HepG2 (cell line): ENCODE data around the gene CRADD. TPM values are rescaled to one million over a fixed set of nuclear protein-coding genes. Genes with fewer than 3 reads are reported as not detected.

ENCODE experiments used
- ATAC-seq: fragments of 200-7000 bp; cut with Tn5 transposase; 3 replicates; pipeline ENCODE4 v1.9.1; 2020; ENCODE audit warnings: mild to moderate bottlenecking, moderate library complexity
- BruUV-seq: library from RNA; stranded (reverse); fragments of 400-500 nt; replicated peaks from 2 replicates; lab custom pipeline; 2021; lab: Mats Ljungman, UMichigan
- CTCF ChIA-PET: fragments of 300-600 bp; formaldehyde crosslinking; extraction: SDS; loops from one replicate; lab custom pipeline; 2021; ENCODE audit warnings: low total read pairs, inconsistent platforms, low intra/inter-chr PET ratio; lab: Yijun Ruan, JAX
- POLR2A ChIA-PET: fragments of 350-600 bp; sonication (Branson Sonifier 250); formaldehyde crosslinking; loops from one replicate; lab custom pipeline; 2020; ENCODE audit warnings: antibody characterized with exemption, inconsistent platforms; lab: Yijun Ruan, JAX
- DNase-seq: peaks from one replicate; pipeline ENCODE4 v3.0.0-alpha.2; 2015; ENCODE audit warnings: low spot score
- FAIRE-seq: peaks from 3 replicates; lab custom pipeline; 2011; peaks lifted over from hg19 to GRCh38; lab: Jason Lieb, UNC
- H2AFZ ChIP-seq: one replicate; pipeline ENCODE4 v1.6.1; 2011; ENCODE audit warnings: low read length, inconsistent platforms
- H3K27ac ChIP-seq: fragments of 300-600 bp; 3 replicates; pipeline ENCODE4 v1.8.0; 2011; ENCODE audit warnings: mixed run types, mild to moderate bottlenecking, mixed read lengths, low read length, inconsistent platforms; ENCODE audit not compliant: insufficient read depth; ENCODE audit errors: extremely low read length
- H3K27me3 ChIP-seq, 2 experiments: fragments of 200-600 bp in 1 of 2; 2 replicates in 1 of 2; 3 replicates in 1 of 2; pipeline versions ENCODE4 v1.6.0 to v1.8.0; 2011; ENCODE audit warnings: low read length in 2 of 2, mild to moderate bottlenecking in 2 of 2, moderate library complexity in 2 of 2, inconsistent platforms in 1 of 2; ENCODE audit not compliant: insufficient read depth in 2 of 2, control insufficient read depth in 1 of 2
- H3K36me3 ChIP-seq, 2 experiments: fragments of 200-600 bp in 1 of 2; replicated peaks in 1 of 2; 2 replicates in 1 of 2; 3 replicates in 1 of 2; pipeline versions ENCODE4 v1.5.1 to v1.8.0; 2011; ENCODE audit warnings: low read length in 2 of 2, inconsistent platforms in 1 of 2; ENCODE audit not compliant: insufficient read depth in 2 of 2, control insufficient read depth in 1 of 2
- H3K4me1 ChIP-seq: 2 replicates; pipeline ENCODE4 v1.5.1; 2012; ENCODE audit warnings: low read length, inconsistent platforms; ENCODE audit not compliant: insufficient read depth
- H3K4me2 ChIP-seq: 2 replicates; pipeline ENCODE4 v1.6.0; 2011; ENCODE audit warnings: low read depth, low read length, inconsistent platforms
- H3K4me3 ChIP-seq, 3 experiments: fragments of 200-600 bp in 1 of 3; sonication (generic), shearing (Covaris generic) in 1 of 3; replicated peaks in 1 of 3; 2 replicates each; pipeline ENCODE4 v1.5.1; 2011 to 2016; ENCODE audit warnings: low read length in 3 of 3, inconsistent platforms in 2 of 3, low read depth in 2 of 3, mild to moderate bottlenecking in 2 of 3, control low read depth in 1 of 3, mixed read lengths in 1 of 3; ENCODE audit not compliant: insufficient read depth in 1 of 3
- H3K79me2 ChIP-seq: one replicate; pipeline ENCODE4 v1.6.1; 2011; ENCODE audit warnings: low read length, inconsistent platforms; ENCODE audit not compliant: insufficient read depth
- H3K9ac ChIP-seq: 2 replicates; pipeline ENCODE4 v1.6.0; 2011; ENCODE audit warnings: mild to moderate bottlenecking, low read depth, low read length, inconsistent platforms; ENCODE audit not compliant: insufficient read depth
- H3K9me3 ChIP-seq: 2 replicates; pipeline ENCODE4 v1.5.1; 2012; ENCODE audit warnings: mild to moderate bottlenecking, low read length
- H4K20me1 ChIP-seq: 2 replicates; pipeline ENCODE4 v1.6.0; 2011; ENCODE audit warnings: inconsistent platforms, mild to moderate bottlenecking, low read length, moderate library complexity; ENCODE audit not compliant: insufficient read depth
- MAFK ChIP-seq, 2 experiments: IDR thresholded peaks in 1 of 2; conservative IDR thresholded peaks in 1 of 2; 2 replicates each; pipeline ENCODE4 v1.6.1; 2011; ENCODE audit warnings: improper control_type of control experiment in 2 of 2, low read length in 2 of 2
- MLLT10 ChIP-seq: sonication (generic); formaldehyde crosslinking; IDR thresholded peaks from 2 replicates; pipeline ENCODE4 v1.4.0; 2020; ENCODE audit warnings: missing genetic modification reagents
- SP140L ChIP-seq: sonication (generic); formaldehyde crosslinking; IDR thresholded peaks from 2 replicates; pipeline ENCODE4 v1.4.0; 2020; ENCODE audit warnings: missing genetic modification reagents, borderline replicate concordance
- ZNF205 ChIP-seq: IDR thresholded peaks from 2 replicates; pipeline ENCODE4 v1.6.1; 2018; ENCODE audit warnings: missing biosample characterization, missing genetic modification reagents
- ZNF33A ChIP-seq: sonication (generic); formaldehyde crosslinking; IDR thresholded peaks from 2 replicates; pipeline ENCODE4 v1.5.1; 2020; ENCODE audit warnings: missing genetic modification reagents, mild to moderate bottlenecking, moderate library complexity, borderline replicate concordance
- WGBS: methylation state at CpG from one replicate; pipeline ENCODE4 v1.1.6; 2017; ENCODE audit warnings: low lambda C conversion rate; 5-methylcytosine and 5-hydroxymethylcytosine counted together
- in situ Hi-C: cut with HindIII; loops from 2 replicates; pipeline ENCODE4 v1.10.0; 2017; ENCODE audit warnings: low pct_unique_long_range_greater_than_20kb; ENCODE audit not compliant: extremely low pct_ligation_motif_present
- intact Hi-C: fragments of 100-400 bp; cut with micrococcal nuclease; formaldehyde crosslinking; loops from one replicate; pipeline ENCODE4 v1.10.0; 2022; ENCODE audit not compliant: unreplicated experiment
- polyA plus RNA-seq, 8 experiments: library from polyadenylated mRNA; depleted of rRNA in 3 of 8; stranded (reverse) in 7 of 8; unstranded in 1 of 8; fragments of >200 nt; fragmentation: Illumina TruSeq in 4 of 8; extraction: Trizol in 4 of 8; gene quantifications; 2 replicates each; pipeline versions ENCODE4 v1.2.1 to v1.2.3, GENCODE V29; 2011 to 2016; ENCODE audit warnings: low read depth in 4 of 8, missing spikeins in 1 of 8, mixed read lengths in 1 of 8; ENCODE audit not compliant: insufficient read depth in 1 of 8
- total RNA-seq, 5 experiments: library from RNA; depleted of rRNA; stranded (reverse); fragments of >200 nt; fragmentation: Illumina TruSeq; extraction: Trizol; gene quantifications; 2 replicates each; pipeline ENCODE4 v1.2.3, GENCODE V29; 2016; ENCODE audit warnings: low read depth in 1 of 5
- TF ChIP-seq, protein P1 (sequence below): sonication (generic); formaldehyde crosslinking; IDR thresholded peaks from 2 replicates; pipeline ENCODE4 v1.9.0; 2022; ENCODE audit warnings: missing genetic modification reagents, mild to moderate bottlenecking, borderline replicate concordance
- TF ChIP-seq, protein P2 (sequence below): sonication (generic); formaldehyde crosslinking; IDR thresholded peaks from 2 replicates; pipeline ENCODE4 v1.5.0; 2020; ENCODE audit warnings: mild to moderate bottlenecking, missing genetic modification reagents
- TF ChIP-seq, protein P3 (sequence below): sonication (generic); formaldehyde crosslinking; IDR thresholded peaks from 2 replicates; pipeline ENCODE4 v1.4.0; 2020; ENCODE audit warnings: missing genetic modification reagents

CRADD gene
- total and polyA plus RNA-seq, 2 of the 13 experiments (the other 11 are each of a cell fraction or from before 2014, with no cell fraction given) = 12.4 to 18.8 TPM

DNA sequence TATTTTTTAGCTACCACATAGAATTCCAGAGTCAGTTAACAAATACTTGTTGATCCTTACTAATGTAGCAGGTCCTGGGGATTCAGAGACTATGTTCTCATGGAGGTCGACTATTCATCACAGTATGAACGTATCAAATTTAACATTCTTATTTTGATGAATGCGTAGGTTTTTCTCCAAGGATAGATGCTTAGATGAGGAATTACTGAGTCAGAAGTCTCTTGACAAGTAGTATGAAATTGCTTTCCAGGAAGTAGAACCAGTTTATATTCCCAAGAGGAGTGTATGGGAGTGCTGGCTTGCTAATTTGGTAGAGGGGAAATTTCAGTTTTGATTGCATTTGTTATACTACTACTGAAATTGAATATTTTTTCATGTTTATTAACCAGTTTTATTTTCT, 42.8 kb upstream of the CRADD start (continued):
- TF ChIP-seq, protein P1, sequence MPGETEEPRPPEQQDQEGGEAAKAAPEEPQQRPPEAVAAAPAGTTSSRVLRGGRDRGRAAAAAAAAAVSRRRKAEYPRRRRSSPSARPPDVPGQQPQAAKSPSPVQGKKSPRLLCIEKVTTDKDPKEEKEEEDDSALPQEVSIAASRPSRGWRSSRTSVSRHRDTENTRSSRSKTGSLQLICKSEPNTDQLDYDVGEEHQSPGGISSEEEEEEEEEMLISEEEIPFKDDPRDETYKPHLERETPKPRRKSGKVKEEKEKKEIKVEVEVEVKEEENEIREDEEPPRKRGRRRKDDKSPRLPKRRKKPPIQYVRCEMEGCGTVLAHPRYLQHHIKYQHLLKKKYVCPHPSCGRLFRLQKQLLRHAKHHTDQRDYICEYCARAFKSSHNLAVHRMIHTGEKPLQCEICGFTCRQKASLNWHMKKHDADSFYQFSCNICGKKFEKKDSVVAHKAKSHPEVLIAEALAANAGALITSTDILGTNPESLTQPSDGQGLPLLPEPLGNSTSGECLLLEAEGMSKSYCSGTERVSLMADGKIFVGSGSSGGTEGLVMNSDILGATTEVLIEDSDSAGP (CRISPR knock-in tag) = no peak
- TF ChIP-seq MLLT10 (CRISPR knock-in tag) = no peak
- TF ChIP-seq, protein P2, sequence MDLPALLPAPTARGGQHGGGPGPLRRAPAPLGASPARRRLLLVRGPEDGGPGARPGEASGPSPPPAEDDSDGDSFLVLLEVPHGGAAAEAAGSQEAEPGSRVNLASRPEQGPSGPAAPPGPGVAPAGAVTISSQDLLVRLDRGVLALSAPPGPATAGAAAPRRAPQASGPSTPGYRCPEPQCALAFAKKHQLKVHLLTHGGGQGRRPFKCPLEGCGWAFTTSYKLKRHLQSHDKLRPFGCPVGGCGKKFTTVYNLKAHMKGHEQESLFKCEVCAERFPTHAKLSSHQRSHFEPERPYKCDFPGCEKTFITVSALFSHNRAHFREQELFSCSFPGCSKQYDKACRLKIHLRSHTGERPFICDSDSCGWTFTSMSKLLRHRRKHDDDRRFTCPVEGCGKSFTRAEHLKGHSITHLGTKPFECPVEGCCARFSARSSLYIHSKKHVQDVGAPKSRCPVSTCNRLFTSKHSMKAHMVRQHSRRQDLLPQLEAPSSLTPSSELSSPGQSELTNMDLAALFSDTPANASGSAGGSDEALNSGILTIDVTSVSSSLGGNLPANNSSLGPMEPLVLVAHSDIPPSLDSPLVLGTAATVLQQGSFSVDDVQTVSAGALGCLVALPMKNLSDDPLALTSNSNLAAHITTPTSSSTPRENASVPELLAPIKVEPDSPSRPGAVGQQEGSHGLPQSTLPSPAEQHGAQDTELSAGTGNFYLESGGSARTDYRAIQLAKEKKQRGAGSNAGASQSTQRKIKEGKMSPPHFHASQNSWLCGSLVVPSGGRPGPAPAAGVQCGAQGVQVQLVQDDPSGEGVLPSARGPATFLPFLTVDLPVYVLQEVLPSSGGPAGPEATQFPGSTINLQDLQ (CRISPR knock-in tag) = no peak

DNA sequence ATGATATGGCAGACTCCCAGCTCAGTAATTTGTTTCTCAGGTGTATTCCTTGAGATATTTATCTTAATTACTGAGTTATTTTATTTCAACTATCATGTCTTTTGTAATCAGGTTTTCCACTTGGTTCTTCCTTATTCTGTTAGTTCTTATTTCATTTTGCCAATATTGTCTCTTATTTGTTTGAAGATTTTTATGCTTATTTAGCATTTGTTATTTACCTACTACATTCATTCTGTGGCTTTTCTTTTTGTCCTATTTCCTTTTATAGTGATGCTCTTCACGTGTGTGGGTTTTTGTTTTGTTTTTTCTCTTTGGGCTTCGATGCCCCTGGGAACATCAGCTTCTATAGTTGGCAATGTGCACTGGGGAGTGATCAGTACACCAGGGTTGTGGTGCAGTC, 40.5 kb upstream of the CRADD start:
- ATAC-seq = no peak
- H3K27me3 ChIP-seq = 0 out of 5 replicates have a peak, but pooled peaks cover 1 to 6% of the 10 kb centered on the region in 2 experiments
- no peaks in the 10 kb centered on the region for H3K36me3 ChIP-seq
- TF ChIP-seq SP140L (CRISPR knock-in tag) (no peak), MAFK (conservative IDR thresholded peaks at IDR 0.05 in 1 of 2, IDR thresholded peaks at IDR 0.05 in 1 of 2; ENCODE audit: low read length in 2 of 2) (peak; percentile 18 to 33; a peak in 2 of 4 replicates), ZNF205 (CRISPR knock-in tag) (no peak), ZNF33A (CRISPR knock-in tag) (no peak)
- TF ChIP-seq, protein P3, sequence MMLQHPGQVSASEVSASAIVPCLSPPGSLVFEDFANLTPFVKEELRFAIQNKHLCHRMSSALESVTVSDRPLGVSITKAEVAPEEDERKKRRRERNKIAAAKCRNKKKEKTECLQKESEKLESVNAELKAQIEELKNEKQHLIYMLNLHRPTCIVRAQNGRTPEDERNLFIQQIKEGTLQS (CRISPR knock-in tag) = no peak
- H3K9ac ChIP-seq = no peak overlapping the region
- no peak for FAIRE-seq
- ChIA-PET CTCF (no interaction called here), POLR2A (no interaction called here)
- no peak overlapping the region for H3K27ac ChIP-seq
- WGBS = 26% methylated on average over 2 of the region's 2 CpGs
- no peak overlapping the region for H3K4me3 ChIP-seq
- no peak overlapping the region for H2AFZ ChIP-seq
- in situ Hi-C loops = no loop called here
- H3K79me2 ChIP-seq = no peaks in the 10 kb centered on the region
- no peak for DNase-seq
- no peaks in the 10 kb centered on the region for H3K4me1 ChIP-seq
- no peaks in the 10 kb centered on the region for H3K9me3 ChIP-seq
- intact Hi-C loops = no loop called here
- H4K20me1 ChIP-seq = no peaks in the 10 kb centered on the region
- H3K4me2 ChIP-seq = no peak overlapping the region
- no TSS peak for BruUV-seq
